ENCODE results near the gene LMO7.
"Not testable (repeated sequence)": the region's sequence is repeated elsewhere in the genome, so short reads cannot be mapped to it uniquely, and the experiment has no call there.

Gene LMO7

GRCh38 chr13:75739244-75739868, 103.2 kb downstream of the LMO7 start:
- Histone ChIP-seq H3K36me3 (replicated peaks) (peaks cover 7% of the 10 kb centered on the region), H3K27me3 (replicated peaks) (no peaks in the 10 kb centered on the region), H3K27ac (no peak overlapping the region), H3K4me3 (ENCODE audit: low read depth, low read length) (no peak overlapping the region)
- no peak for DNase-seq
- TF ChIP-seq CTCF (IDR thresholded peaks at IDR 0.05; ENCODE audit: low read depth, low read length, missing control alignments) = no peak
- in situ Hi-C loops (cut with HindIII; ENCODE audit: low pct_ligation_motif_present, low sequenced_read_pairs) = no loop called here

DNA sequence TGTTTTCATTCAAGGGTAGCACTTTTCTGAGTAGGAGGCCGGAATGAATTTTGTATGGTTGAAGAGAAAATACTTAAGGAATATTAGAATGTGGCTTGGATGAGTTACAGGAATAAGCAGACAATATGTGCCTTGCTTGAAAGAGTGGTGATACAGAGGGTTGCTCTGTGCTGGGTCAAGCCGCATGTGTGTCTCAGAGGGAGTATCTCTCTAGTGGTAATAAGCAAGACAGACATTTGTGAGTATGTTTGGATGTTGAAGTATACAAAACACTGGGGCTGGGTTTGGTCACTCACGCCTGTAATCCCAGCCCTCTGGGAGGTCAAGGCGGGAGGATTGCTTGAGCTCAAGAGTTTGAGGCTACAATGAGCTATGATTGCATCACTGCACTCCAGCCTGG, 103.9 kb downstream of the LMO7 start:
- H3K27ac ChIP-seq = no peak overlapping the region
- TF ChIP-seq CTCF (IDR thresholded peaks at IDR 0.05; ENCODE audit: low read depth, low read length, missing control alignments) = no peak
- in situ Hi-C loops (cut with HindIII; ENCODE audit: low pct_ligation_motif_present, low sequenced_read_pairs) = no loop called here
- no peak for DNase-seq
- peaks cover 7% of the 10 kb centered on the region for H3K36me3 ChIP-seq (replicated peaks)
- no peaks in the 10 kb centered on the region for H3K27me3 ChIP-seq (replicated peaks)
- H3K4me3 ChIP-seq (ENCODE audit: low read depth, low read length) = no peak overlapping the region

GRCh38 chr13:75743072-75743471, 106.9 kb downstream of the LMO7 start:
- in situ Hi-C loops (cut with HindIII; ENCODE audit: low pct_ligation_motif_present, low sequenced_read_pairs); H3K27me3 ChIP-seq (replicated peaks); H3K4me3 ChIP-seq (ENCODE audit: low read depth, low read length); DNase-seq; H3K36me3 ChIP-seq (replicated peaks); H3K27ac ChIP-seq: not testable (repeated sequence)

- TF ChIP-seq CTCF (IDR thresholded peaks at IDR 0.05; ENCODE audit: low read depth, low read length, missing control alignments) = no peak
- Histone ChIP-seq H3K4me3 (ENCODE audit: low read depth, low read length) (no peak overlapping the region), H3K36me3 (replicated peaks) (peaks cover 7% of the 10 kb centered on the region), H3K27me3 (replicated peaks) (no peaks in the 10 kb centered on the region), H3K27ac (no peak overlapping the region)
- in situ Hi-C loops (cut with HindIII; ENCODE audit: low pct_ligation_motif_present, low sequenced_read_pairs) = no loop called here
- no peak for DNase-seq
These were observed 108.0 kb downstream of the LMO7 start for GRCh38 chr13:75744127-75744526.

- no peak overlapping the region for H3K4me3 ChIP-seq (ENCODE audit: low read depth, low read length)
- no peaks in the 10 kb centered on the region for H3K27me3 ChIP-seq (replicated peaks)
- H3K27ac ChIP-seq = no peak overlapping the region
- H3K36me3 ChIP-seq (replicated peaks) = peaks cover 7% of the 10 kb centered on the region
- TF ChIP-seq CTCF (IDR thresholded peaks at IDR 0.05; ENCODE audit: low read depth, low read length, missing control alignments) = no peak
- in situ Hi-C loops (cut with HindIII; ENCODE audit: low pct_ligation_motif_present, low sequenced_read_pairs) = no loop called here
- DNase-seq = no peak
These were observed 109.3 kb downstream of the LMO7 start for GRCh38 chr13:75745387-75745786.

- no peak for DNase-seq
- no peak for TF ChIP-seq CTCF (IDR thresholded peaks at IDR 0.05; ENCODE audit: low read depth, low read length, missing control alignments)
These were observed 112.7 kb downstream of the LMO7 start for GRCh38 chr13:75748874-75749273.

More at GRCh38 chr13:75748874-75749273, 112.7 kb downstream of the LMO7 start:
- H3K36me3 ChIP-seq (replicated peaks) = no peaks in the 10 kb centered on the region
- in situ Hi-C loops (cut with HindIII; ENCODE audit: low pct_ligation_motif_present, low sequenced_read_pairs) = no loop called here
- H3K4me3 ChIP-seq (ENCODE audit: low read depth, low read length) = no peak overlapping the region
- H3K27me3 ChIP-seq (replicated peaks) = no peaks in the 10 kb centered on the region
- no peak overlapping the region for H3K27ac ChIP-seq
